Naive thymus-derived CD4-positive, alpha-beta T cell (primary cell): ENCODE measurements around the gene IFT43. TPM values are rescaled to one million over a fixed set of nuclear protein-coding genes. Genes with fewer than 3 reads are reported as not detected.

Experiments used
- ATAC-seq: fragments of 150-1000 bp; cut with Tn5 transposase; 2 replicates; pipeline ENCODE4 v1.10.0; 2021; ENCODE audit warnings: mild to moderate bottlenecking, moderate library complexity
- CTCF ChIA-PET: fragments of 350-600 bp; sonication (Branson Sonifier 250); formaldehyde crosslinking; loops from one replicate; lab custom pipeline; 2021; ENCODE audit warnings: antibody characterized with exemption; lab: Charles Lee
- POLR2A ChIA-PET: fragments of 350-600 bp; sonication (Branson Sonifier 250); formaldehyde crosslinking; loops from one replicate; lab custom pipeline; 2021; ENCODE audit warnings: antibody characterized with exemption, inconsistent platforms; lab: Charles Lee
- DNase-seq, 9 donors: peaks; one replicate each; pipeline versions ENCODE4 v3.0.0 to v3.0.0-alpha.2; 2020 to 2022; ENCODE audit warnings: mixed read lengths in 1 of 9
- H3K27ac ChIP-seq: one replicate; pipeline ENCODE4 v1.7.0; 2013; ENCODE audit warnings: mild to moderate bottlenecking, low read depth, low read length, moderate library complexity
- H3K27me3 ChIP-seq, 2 donors: one replicate each; pipeline ENCODE4 v1.7.0; 2013; ENCODE audit warnings: low read length in 2 of 2, mild to moderate bottlenecking in 2 of 2, moderate library complexity in 2 of 2; ENCODE audit not compliant: control insufficient read depth in 2 of 2, insufficient read depth in 2 of 2
- H3K36me3 ChIP-seq, 3 experiments: 1 replicate in 2 of 3; 2 replicates in 1 of 3; pipeline ENCODE4 v1.7.0; 2013; ENCODE audit warnings: low read length in 3 of 3, mild to moderate bottlenecking in 3 of 3, moderate library complexity in 1 of 3; ENCODE audit not compliant: insufficient read depth in 3 of 3, control insufficient read depth in 2 of 3
- H3K4me1 ChIP-seq, 2 donors: one replicate each; pipeline ENCODE4 v1.7.0; 2013; ENCODE audit warnings: low read length in 2 of 2, mild to moderate bottlenecking in 2 of 2, moderate library complexity in 1 of 2; ENCODE audit not compliant: control insufficient read depth in 2 of 2, insufficient read depth in 2 of 2
- H3K4me3 ChIP-seq: 2 replicates; pipeline ENCODE4 v1.7.0; 2013; ENCODE audit warnings: mild to moderate bottlenecking, low read length
- H3K9me3 ChIP-seq, 3 experiments: 1 replicate in 2 of 3; 2 replicates in 1 of 3; pipeline ENCODE4 v1.7.0; 2013; ENCODE audit warnings: low read length in 3 of 3; ENCODE audit not compliant: control insufficient read depth in 2 of 3
- H3K27ac Mint-ChIP-seq, 9 donors: one replicate each; pipeline ENCODE4 v1.8.0; 2020 to 2022; ENCODE audit warnings: mixed read lengths in 9 of 9, mild to moderate bottlenecking in 8 of 9, moderate library complexity in 5 of 9, inconsistent platforms in 2 of 9
- H3K27me3 Mint-ChIP-seq, 5 donors: one replicate each; pipeline ENCODE4 v1.8.0; 2021 to 2022; ENCODE audit warnings: mixed read lengths in 5 of 5, mild to moderate bottlenecking in 1 of 5
- H3K36me3 Mint-ChIP-seq, 5 donors: one replicate each; pipeline ENCODE4 v1.8.0; 2020 to 2022; ENCODE audit warnings: mixed read lengths in 5 of 5, mild to moderate bottlenecking in 3 of 5, inconsistent platforms in 1 of 5
- H3K4me1 Mint-ChIP-seq, 7 donors: one replicate each; pipeline ENCODE4 v1.8.0; 2020 to 2022; ENCODE audit warnings: mixed read lengths in 7 of 7, mild to moderate bottlenecking in 3 of 7, inconsistent platforms in 1 of 7
- H3K4me3 Mint-ChIP-seq, 10 donors: one replicate each; pipeline ENCODE4 v1.8.0; 2020 to 2022; ENCODE audit warnings: mild to moderate bottlenecking in 10 of 10, mixed read lengths in 10 of 10, moderate library complexity in 6 of 10, inconsistent platforms in 2 of 10
- H3K9me3 Mint-ChIP-seq, 11 donors: one replicate each; pipeline ENCODE4 v1.8.0; 2020 to 2022; ENCODE audit warnings: mixed read lengths in 11 of 11, mild to moderate bottlenecking in 4 of 11, inconsistent platforms in 1 of 11, moderate library complexity in 1 of 11
- intact Hi-C, 2 donors: fragments of 100-400 bp; cut with micrococcal nuclease; formaldehyde crosslinking; loops; one replicate each; pipeline ENCODE4 v1.15.1; 2023
- polyA plus RNA-seq, 2 donors: library from polyadenylated mRNA; unstranded; fragments of 300-500 nt; fragmentation: Illumina TruSeq; gene quantifications; one replicate each; pipeline ENCODE4 v1.2.3, GENCODE V29; 2021
- total RNA-seq, 6 experiments: library from RNA in 5 of 6; stranded (reverse) in 5 of 6; gene quantifications; 1 replicate in 5 of 6; 2 replicates in 1 of 6; pipeline ENCODE4 v1.2.3 and lab custom pipeline; 2021 to 2026

The IFT43 gene
- total and polyA plus RNA-seq, 7 experiments from 2014 or later = 4.6 to 19.1 (median 15.4) TPM

DNA sequence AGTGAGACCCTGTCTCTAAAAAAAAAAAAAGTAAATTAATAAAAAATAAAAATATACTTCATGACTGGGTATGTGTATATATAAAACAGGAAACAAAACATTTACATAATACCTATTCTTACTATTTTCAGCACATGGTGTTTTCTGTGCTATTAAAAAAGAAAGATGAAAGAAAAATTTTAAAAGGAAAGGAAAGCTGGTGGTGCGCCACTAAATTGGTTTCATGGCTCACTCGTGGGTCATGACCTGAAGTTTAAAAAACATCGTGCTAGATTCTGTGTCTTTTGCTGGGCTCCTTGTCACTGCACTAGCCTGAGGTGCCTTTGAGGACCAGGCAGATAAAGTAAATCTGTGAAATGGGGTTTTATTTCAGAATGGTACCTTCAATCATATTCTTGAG lies 69.8 kb downstream of the IFT43 start:
- no peaks in the 10 kb centered on the region for H3K27me3 Mint-ChIP-seq
- Histone ChIP-seq H3K4me3 (no peak overlapping the region), H3K9me3 (no peaks in the 10 kb centered on the region), H3K27ac (no peak overlapping the region), H3K27me3 (no peaks in the 10 kb centered on the region), H3K36me3 (peaks cover 0 to 11% (median 0%) of the 10 kb centered on the region in 3 experiments), H3K4me1 (no peaks in the 10 kb centered on the region)
- no peak overlapping the region for H3K4me3 Mint-ChIP-seq
- CTCF ChIA-PET = interaction anchor here (0.6 kb wide), 1 partner anchor 345 kb away, joined by 4 read pairs; no protein-coding TSS in a partner anchor
- no peak overlapping the region for H3K27ac Mint-ChIP-seq
- no peaks in the 10 kb centered on the region for H3K9me3 Mint-ChIP-seq
- H3K4me1 Mint-ChIP-seq = no peaks in the 10 kb centered on the region
- POLR2A ChIA-PET = interaction anchor here (0.6 to 0.7 kb wide), 2 partner anchors 291 to 757 kb away, joined by 3 read pairs; no protein-coding TSS in a partner anchor
- ATAC-seq = no peak
- intact Hi-C loops = no loop called here
- H3K36me3 Mint-ChIP-seq = peaks cover 0 to 25% (median 13%) of the 10 kb centered on the region in 5 donors
- DNase-seq = no peak

DNA sequence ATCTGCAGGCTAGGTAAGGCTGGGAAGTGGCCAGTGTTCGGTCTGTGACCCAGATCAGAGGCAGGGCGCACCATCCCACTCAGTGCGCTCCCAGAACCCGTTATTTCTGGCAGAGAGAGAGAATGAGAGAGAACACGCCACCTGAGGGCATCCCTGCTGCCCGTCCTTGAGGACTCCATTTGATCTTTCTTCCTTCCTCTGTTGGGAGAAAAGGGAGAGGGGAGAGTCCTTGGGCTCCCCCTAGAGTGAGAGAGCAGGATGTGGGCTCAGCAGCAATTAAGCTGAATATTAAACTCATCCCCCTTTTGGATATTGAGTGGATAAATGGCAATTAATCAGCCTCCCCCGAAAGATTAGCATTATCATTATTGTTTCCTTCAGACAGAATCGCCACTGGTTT lies 70.6 kb downstream of the IFT43 start:
- no peak overlapping the region for H3K4me3 ChIP-seq
- CTCF ChIA-PET = no interaction called here
- POLR2A ChIA-PET = interaction anchor here (0.6 kb wide), 1 partner anchor 756 kb away, joined by 3 read pairs; no protein-coding TSS in a partner anchor
- ATAC-seq = no peak
- Mint-ChIP-seq H3K27ac (no peak overlapping the region), H3K4me3 (no peak overlapping the region), H3K9me3 (no peaks in the 10 kb centered on the region), H3K36me3 (peaks cover 0 to 29% (median 17%) of the 10 kb centered on the region in 5 donors), H3K27me3 (no peaks in the 10 kb centered on the region), H3K4me1 (no peaks in the 10 kb centered on the region)
- no peaks in the 10 kb centered on the region for H3K27me3 ChIP-seq
- no peak overlapping the region for H3K27ac ChIP-seq
- H3K36me3 ChIP-seq = peaks cover 0 to 11% (median 0%) of the 10 kb centered on the region in 3 experiments
- no peaks in the 10 kb centered on the region for H3K4me1 ChIP-seq
- DNase-seq = no peak
- intact Hi-C loops = no loop called here
- no peaks in the 10 kb centered on the region for H3K9me3 ChIP-seq

DNA sequence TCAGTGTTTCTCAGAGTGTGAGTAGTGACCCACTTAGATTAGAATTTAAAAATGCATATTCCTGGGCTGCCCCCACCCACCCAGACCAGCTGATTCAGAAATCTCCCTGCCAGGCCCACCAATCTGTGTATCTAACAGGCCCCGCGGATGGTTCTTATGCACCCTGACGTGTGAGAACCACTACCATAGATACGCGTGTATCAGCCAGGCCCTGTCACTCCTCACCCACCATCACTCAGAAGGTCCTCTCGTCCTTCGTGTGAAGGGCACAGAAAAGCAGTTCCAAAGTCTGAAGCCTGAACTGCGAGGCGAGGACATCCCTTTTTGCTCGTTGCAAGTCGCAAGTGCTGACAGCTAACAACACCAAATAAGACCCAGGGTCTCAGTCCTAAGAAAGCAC lies 72.4 kb downstream of the IFT43 start:
- Histone ChIP-seq H3K4me1 (no peaks in the 10 kb centered on the region), H3K9me3 (no peaks in the 10 kb centered on the region), H3K36me3 (peaks cover 0 to 11% (median 0%) of the 10 kb centered on the region in 3 experiments), H3K4me3 (no peak overlapping the region), H3K27me3 (no peaks in the 10 kb centered on the region), H3K27ac (no peak overlapping the region)
- ATAC-seq = no peak
- Mint-ChIP-seq H3K36me3 (peaks cover 0 to 40% (median 24%) of the 10 kb centered on the region in 5 donors), H3K27me3 (no peaks in the 10 kb centered on the region), H3K4me1 (no peaks in the 10 kb centered on the region), H3K4me3 (no peak overlapping the region), H3K27ac (no peak overlapping the region), H3K9me3 (no peaks in the 10 kb centered on the region)
- ChIA-PET POLR2A (no interaction called here), CTCF (no interaction called here)
- DNase-seq = no peak
- intact Hi-C loops = no loop called here

DNA sequence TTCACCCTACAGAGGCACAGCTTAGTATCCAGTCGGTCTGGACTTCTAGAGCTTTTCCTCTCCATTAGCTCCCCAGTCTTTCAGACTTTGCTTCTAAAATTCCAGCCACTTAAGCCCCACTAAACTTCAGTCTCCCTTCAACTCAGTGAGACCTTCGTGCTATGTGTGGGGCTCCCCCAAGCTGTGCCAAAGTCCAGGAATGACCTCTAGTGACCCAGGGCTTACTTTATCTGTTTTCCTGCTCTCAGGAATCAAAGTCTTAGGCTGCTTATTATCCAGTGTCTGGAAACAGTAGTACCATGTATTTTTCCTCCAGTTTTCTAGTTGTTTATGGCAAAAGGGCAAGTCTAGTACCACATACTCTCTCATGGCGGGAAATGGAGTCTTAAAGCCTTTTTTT lies 77.8 kb downstream of the IFT43 start:
- Mint-ChIP-seq H3K4me3 (no peak overlapping the region), H3K4me1 (no peaks in the 10 kb centered on the region), H3K36me3 (peaks cover 0 to 71% (median 64%) of the 10 kb centered on the region in 5 donors), H3K27ac (no peak overlapping the region), H3K9me3 (peaks cover 0 to 18% (median 4%) of the 10 kb centered on the region in 11 donors), H3K27me3 (no peaks in the 10 kb centered on the region)
- ATAC-seq = no peak
- H3K4me3 ChIP-seq = no peak overlapping the region
- H3K27ac ChIP-seq = no peak overlapping the region
- no peaks in the 10 kb centered on the region for H3K27me3 ChIP-seq
- intact Hi-C loops = no loop called here
- peaks cover 0 to 4% (median 0%) of the 10 kb centered on the region in 3 experiments for H3K9me3 ChIP-seq
- peaks cover 0 to 22% (median 0%) of the 10 kb centered on the region in 3 experiments for H3K36me3 ChIP-seq
- ChIA-PET POLR2A (no interaction called here), CTCF (no interaction called here)
- H3K4me1 ChIP-seq = no peaks in the 10 kb centered on the region
- no peak for DNase-seq

DNA sequence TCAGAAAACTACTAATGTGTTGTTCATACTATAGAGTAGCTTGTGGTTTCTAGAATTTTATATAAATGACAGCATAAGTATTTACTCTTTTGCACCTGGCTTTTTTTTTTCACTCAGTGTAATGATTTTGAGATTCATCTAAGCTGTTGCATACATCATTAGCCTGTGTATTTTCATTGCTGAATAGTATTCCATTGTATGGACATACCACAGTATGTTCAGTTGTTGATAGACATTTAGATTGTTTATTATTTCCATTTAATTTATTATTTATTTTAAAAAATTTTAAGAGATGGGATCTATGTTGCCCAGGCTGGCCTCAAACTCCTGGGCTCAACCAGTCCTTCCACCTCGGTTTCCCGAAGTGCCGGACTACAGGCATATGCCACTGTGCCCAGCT lies 80.0 kb downstream of the IFT43 start:
- Mint-ChIP-seq H3K9me3 (peaks cover 0 to 18% (median 4%) of the 10 kb centered on the region in 11 donors), H3K36me3 (peaks cover 0 to 64% (median 51%) of the 10 kb centered on the region in 5 donors), H3K4me1 (no peaks in the 10 kb centered on the region), H3K4me3 (no peak overlapping the region), H3K27ac (no peak overlapping the region), H3K27me3 (no peaks in the 10 kb centered on the region)
- CTCF ChIA-PET = no interaction called here
- POLR2A ChIA-PET = no interaction called here
- Histone ChIP-seq H3K27me3 (no peaks in the 10 kb centered on the region), H3K27ac (no peak overlapping the region), H3K36me3 (peaks cover 0 to 11% (median 0%) of the 10 kb centered on the region in 3 experiments), H3K4me1 (no peaks in the 10 kb centered on the region), H3K4me3 (no peak overlapping the region), H3K9me3 (peaks cover 0 to 4% (median 0%) of the 10 kb centered on the region in 3 experiments)
- ATAC-seq (no peak), DNase-seq (no peak)
- intact Hi-C loops = no loop called here

DNA sequence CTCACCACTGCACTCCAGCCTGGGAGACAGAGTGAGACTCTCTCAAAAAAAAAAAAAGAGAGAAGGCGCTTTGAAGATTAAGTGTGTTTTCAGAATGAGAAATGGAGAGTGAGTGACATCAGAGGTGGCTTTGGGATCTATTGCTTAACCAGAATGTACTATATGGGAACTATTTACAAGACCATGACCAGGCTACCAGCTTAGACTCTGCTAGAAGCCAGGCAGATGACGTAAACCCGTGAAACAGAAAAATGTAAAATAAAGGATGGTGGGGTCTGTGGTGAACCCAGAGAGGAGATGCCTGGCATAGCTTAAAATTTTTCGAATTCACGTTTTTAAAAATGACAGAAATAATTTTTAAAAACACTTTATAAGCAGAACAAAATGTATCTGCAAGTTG lies 82.0 kb downstream of the IFT43 start:
- peaks cover 0 to 18% (median 4%) of the 10 kb centered on the region in 11 donors for H3K9me3 Mint-ChIP-seq
- H3K27me3 ChIP-seq = no peaks in the 10 kb centered on the region
- intact Hi-C loops = no loop called here
- H3K4me3 Mint-ChIP-seq = no peak overlapping the region
- peaks cover 0 to 4% (median 0%) of the 10 kb centered on the region in 3 experiments for H3K9me3 ChIP-seq
- H3K36me3 ChIP-seq = peaks cover 0 to 15% (median 0%) of the 10 kb centered on the region in 3 experiments
- H3K4me3 ChIP-seq = no peak overlapping the region
- no peak overlapping the region for H3K27ac ChIP-seq
- H3K4me1 Mint-ChIP-seq = no peaks in the 10 kb centered on the region
- DNase-seq (no peak), ATAC-seq (no peak)
- no peaks in the 10 kb centered on the region for H3K4me1 ChIP-seq
- ChIA-PET CTCF (no interaction called here), POLR2A (no interaction called here)
- no peak overlapping the region for H3K27ac Mint-ChIP-seq
- H3K27me3 Mint-ChIP-seq = no peaks in the 10 kb centered on the region
- peaks cover 0 to 61% (median 41%) of the 10 kb centered on the region in 5 donors for H3K36me3 Mint-ChIP-seq

DNA sequence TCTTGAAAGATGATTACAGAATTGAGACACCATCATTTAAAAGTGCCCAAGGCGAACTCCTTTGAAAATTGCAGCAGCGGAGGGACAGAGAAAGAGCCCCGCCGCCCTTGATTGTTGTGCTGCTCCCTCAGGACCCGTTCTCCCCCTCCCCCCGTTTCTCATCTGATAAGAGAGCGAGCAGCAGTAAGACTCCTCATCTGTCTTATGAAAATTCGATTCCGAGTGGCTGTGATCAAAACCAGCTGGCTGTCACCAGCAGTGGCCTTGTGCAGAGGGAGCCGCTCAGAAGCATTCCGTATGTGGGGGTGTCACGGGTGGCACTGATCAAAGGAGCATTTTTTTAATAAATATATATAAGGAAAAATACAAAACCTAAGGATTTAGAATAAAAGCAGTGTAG lies 88.2 kb downstream of the IFT43 start:
- peaks cover 0 to 38% (median 7%) of the 10 kb centered on the region in 5 donors for H3K36me3 Mint-ChIP-seq

More for the DNA sequence above, 88.2 kb downstream of the IFT43 start:
- POLR2A ChIA-PET = no interaction called here
- H3K4me3 Mint-ChIP-seq = no peak overlapping the region
- no peak for ATAC-seq
- intact Hi-C loops = no loop called here
- no peaks in the 10 kb centered on the region for H3K9me3 ChIP-seq
- H3K36me3 ChIP-seq = peaks cover 0 to 4% (median 0%) of the 10 kb centered on the region in 3 experiments
- H3K27ac ChIP-seq = no peak overlapping the region
- CTCF ChIA-PET = no interaction called here
- no peak for DNase-seq
- H3K27me3 ChIP-seq = no peaks in the 10 kb centered on the region
- H3K4me1 ChIP-seq = no peaks in the 10 kb centered on the region
- no peaks in the 10 kb centered on the region for H3K4me1 Mint-ChIP-seq
- no peaks in the 10 kb centered on the region for H3K27me3 Mint-ChIP-seq
- H3K4me3 ChIP-seq = no peak overlapping the region
- H3K27ac Mint-ChIP-seq = no peak overlapping the region
- H3K9me3 Mint-ChIP-seq = no peaks in the 10 kb centered on the region
